Mammary epithelial cell (primary cell): ENCODE measurements around the gene ZNF385B.

Source experiments
- CTCF ChIP-seq, 2 donors: IDR thresholded peaks in 1 of 2; conservative IDR thresholded peaks in 1 of 2; 2 replicates each; pipeline ENCODE4 v1.5.1; 2011 to 2012; ENCODE audit warnings: inconsistent platforms in 2 of 2, low read length in 2 of 2, mild to moderate bottlenecking in 2 of 2, control low read depth in 1 of 2, low read depth in 1 of 2; ENCODE audit not compliant: insufficient read depth in 1 of 2; ENCODE audit errors: extremely low read depth in 1 of 2
- EZH2 ChIP-seq: IDR thresholded peaks from 2 replicates; pipeline ENCODE4 v1.6.1; 2012; ENCODE audit warnings: low read length, inconsistent platforms, borderline replicate concordance

GRCh38 chr2:179711375-179711774 lies 150.0 kb downstream of the ZNF385B start:
- no peak for TF ChIP-seq CTCF (conservative IDR thresholded peaks at IDR 0.05 in 1 of 2, IDR thresholded peaks at IDR 0.05 in 1 of 2; ENCODE audit: extremely low read depth in 1 of 2, insufficient read depth in 1 of 2, low read depth in 1 of 2, low read length in 2 of 2)
- no peak for TF ChIP-seq EZH2
